Calu3 (cell line): ENCODE data around the gene SPECC1. TPM values are rescaled to one million over a fixed set of nuclear protein-coding genes. Genes with fewer than 3 reads are reported as not detected.

Source experiments
- BruUV-seq: library from RNA; stranded (reverse); fragments of 400-500 nt; replicated peaks from 2 replicates; lab custom pipeline; 2021; lab: Mats Ljungman, UMichigan
- CTCF ChIA-PET: fragments of 300-600 bp; sonication (Branson Sonifier 250); formaldehyde crosslinking; loops from one replicate; lab custom pipeline; 2022; ENCODE audit warnings: antibody characterized with exemption; lab: Charles Lee
- DNase-seq: peaks from one replicate; pipeline ENCODE4 v3.0.0; 2022
- H3K27ac Mint-ChIP-seq: one replicate; pipeline ENCODE4 v1.8.0; 2022; ENCODE audit warnings: mixed read lengths; ENCODE audit not compliant: unreplicated experiment
- H3K27me3 Mint-ChIP-seq: one replicate; pipeline ENCODE4 v1.8.0; 2022; ENCODE audit warnings: mixed read lengths; ENCODE audit not compliant: unreplicated experiment
- H3K36me3 Mint-ChIP-seq: one replicate; pipeline ENCODE4 v1.8.0; 2022; ENCODE audit warnings: mild to moderate bottlenecking, moderate library complexity, mixed read lengths; ENCODE audit not compliant: insufficient read depth, unreplicated experiment
- H3K4me1 Mint-ChIP-seq: one replicate; pipeline ENCODE4 v1.8.0; 2022; ENCODE audit warnings: mild to moderate bottlenecking, low read depth, mixed read lengths; ENCODE audit not compliant: unreplicated experiment
- H3K4me3 Mint-ChIP-seq: one replicate; pipeline ENCODE4 v1.8.0; 2022; ENCODE audit warnings: mild to moderate bottlenecking, low read depth, moderate library complexity, mixed read lengths; ENCODE audit not compliant: unreplicated experiment
- H3K9me3 Mint-ChIP-seq: one replicate; pipeline ENCODE4 v1.8.0; 2022; ENCODE audit warnings: low read depth, mixed read lengths; ENCODE audit not compliant: unreplicated experiment
- CTCF ChIP-seq: fragments of 200-600 bp; IDR thresholded peaks from one replicate; pipeline ENCODE4 v1.8.0; 2022; ENCODE audit warnings: antibody characterized with exemption; ENCODE audit not compliant: unreplicated experiment
- intact Hi-C: fragments of 100-400 bp; cut with micrococcal nuclease; formaldehyde crosslinking; loops from one replicate; pipeline ENCODE4 v1.10.0; 2022; ENCODE audit not compliant: unreplicated experiment
- total RNA-seq: library from RNA; stranded (reverse); gene quantifications from 2 replicates; pipeline ENCODE4 v1.2.3, GENCODE V29; 2022

Gene SPECC1
- total RNA-seq, 1 experiment from 2014 or later, result 53.5 TPM

- Mint-ChIP-seq H3K36me3 (no peaks in the 10 kb centered on the region), H3K4me1 (peaks cover 14% of the 10 kb centered on the region), H3K27ac (no peak overlapping the region), H3K4me3 (no peak overlapping the region), H3K9me3 (no peaks in the 10 kb centered on the region), H3K27me3 (peaks cover 16% of the 10 kb centered on the region)
- no TSS peak for BruUV-seq
- intact Hi-C loops, result no loop called here
- CTCF ChIA-PET, result interaction anchor here (0.6 to 1.1 kb wide), 2 partner anchors 69 to 104 kb away, joined by 3 to 8 read pairs; no protein-coding TSS in a partner anchor
- no peak for TF ChIP-seq CTCF
- DNase-seq, result no peak
Observed at GRCh38 chr17:20122254-20122879, 113.2 kb downstream of the SPECC1 start.

- intact Hi-C loops, result no loop called here
- no peak for TF ChIP-seq CTCF
- Mint-ChIP-seq H3K36me3 (no peaks in the 10 kb centered on the region), H3K27ac (no peak overlapping the region), H3K4me1 (peaks cover 14% of the 10 kb centered on the region), H3K27me3 (peaks cover 16% of the 10 kb centered on the region), H3K9me3 (no peaks in the 10 kb centered on the region), H3K4me3 (no peak overlapping the region)
- DNase-seq, result no peak
- CTCF ChIA-PET, result no interaction called here
- BruUV-seq, result no TSS peak
Observed at GRCh38 chr17:20123209-20123608, 114.0 kb downstream of the SPECC1 start.

- TF ChIP-seq CTCF, result no peak
- DNase-seq, result no peak
- Mint-ChIP-seq H3K27me3 (peaks cover 16% of the 10 kb centered on the region), H3K4me1 (peaks cover 14% of the 10 kb centered on the region), H3K9me3 (no peaks in the 10 kb centered on the region), H3K27ac (no peak overlapping the region), H3K4me3 (no peak overlapping the region), H3K36me3 (no peaks in the 10 kb centered on the region)
- intact Hi-C loops, result no loop called here
- CTCF ChIA-PET, result interaction anchor here (0.5 kb wide), 1 partner anchor 76 kb away, joined by 4 read pairs; no protein-coding TSS in a partner anchor
- no TSS peak for BruUV-seq
Observed at GRCh38 chr17:20125724-20126123, 116.6 kb downstream of the SPECC1 start.

GRCh38 chr17:20127360-20128035 is 118.3 kb downstream of the SPECC1 start:
- no peak for TF ChIP-seq CTCF

More at GRCh38 chr17:20127360-20128035, 118.3 kb downstream of the SPECC1 start:
- CTCF ChIA-PET, result interaction anchor here (0.6 kb wide), 1 partner anchor 150 kb away, joined by 3 read pairs; no protein-coding TSS in a partner anchor
- intact Hi-C loops, result no loop called here
- Mint-ChIP-seq H3K4me3 (no peak overlapping the region), H3K27ac (no peak overlapping the region), H3K27me3 (peaks cover 16% of the 10 kb centered on the region), H3K9me3 (no peaks in the 10 kb centered on the region), H3K4me1 (peaks cover 4% of the 10 kb centered on the region), H3K36me3 (no peaks in the 10 kb centered on the region)
- DNase-seq, result no peak
- no TSS peak for BruUV-seq
